GM12878 (cell line): ENCODE measurements around the gene SH2D7. TPM values are rescaled to one million over a fixed set of nuclear protein-coding genes. Genes with fewer than 3 reads are reported as not detected.

Experiments
- ATAC-seq: fragments of 200-7000 bp; cut with Tn5 transposase; 3 replicates; pipeline ENCODE4 v1.9.1; 2020; ENCODE audit warnings: mild to moderate bottlenecking, moderate library complexity
- BruUV-seq: library from RNA; stranded (reverse); fragments of 400-500 nt; replicated peaks from 2 replicates; lab custom pipeline; 2021; lab: Mats Ljungman, UMichigan
- CTCF ChIA-PET: fragments of 300-600 bp; sonication (Branson Sonifier 250); formaldehyde crosslinking; extraction: SDS; loops from one replicate; lab custom pipeline; 2021; ENCODE audit warnings: inconsistent platforms; lab: Yijun Ruan, JAX
- POLR2A ChIA-PET: fragments of 350-600 bp; formaldehyde crosslinking; extraction: SDS; loops from one replicate; lab custom pipeline; 2021; ENCODE audit warnings: inconsistent platforms; lab: Charles Lee
- RAD21 ChIA-PET: fragments of 300-600 bp; sonication (Branson Sonifier 250); formaldehyde crosslinking; loops from one replicate; lab custom pipeline; 2023; ENCODE audit warnings: antibody characterized with exemption; ENCODE audit not compliant: unreplicated experiment; lab: Charles Lee
- SMC1A ChIA-PET: fragments of 300-600 bp; sonication (Branson Sonifier 250); formaldehyde crosslinking; loops from one replicate; lab custom pipeline; 2023; ENCODE audit not compliant: unreplicated experiment, uncharacterized antibody; lab: Charles Lee
- DNase-seq: peaks from one replicate; pipeline ENCODE4 v3.0.0-alpha.2; 2011; ENCODE audit warnings: low read depth, low spot score
- FAIRE-seq: peaks from 3 replicates; lab custom pipeline; 2011; peaks lifted over from hg19 to GRCh38; lab: Jason Lieb, UNC
- H2AFZ ChIP-seq: 2 replicates; pipeline ENCODE4 v1.6.0; 2011; ENCODE audit warnings: low read depth, low read length, control low read depth; ENCODE audit not compliant: control insufficient read depth
- H3K27ac ChIP-seq: 2 replicates; pipeline ENCODE4 v1.5.1; 2011; ENCODE audit warnings: control low read depth; ENCODE audit not compliant: control insufficient read depth, insufficient read depth
- H3K27me3 ChIP-seq, 2 experiments: replicated peaks in 1 of 2; 2 replicates each; pipeline versions ENCODE4 v1.6.0 to v1.6.1; 2011; ENCODE audit warnings: low read length in 1 of 2; ENCODE audit not compliant: control insufficient read depth in 2 of 2, insufficient read depth in 2 of 2
- H3K36me3 ChIP-seq, 2 experiments: 2 replicates each; pipeline ENCODE4 v1.5.1; 2011; ENCODE audit warnings: low read length in 1 of 2; ENCODE audit not compliant: control insufficient read depth in 2 of 2, insufficient read depth in 2 of 2
- H3K4me1 ChIP-seq: 2 replicates; pipeline ENCODE4 v1.6.1; 2011; ENCODE audit warnings: mild to moderate bottlenecking, low read length, moderate library complexity, mixed read lengths; ENCODE audit not compliant: control insufficient read depth, insufficient read depth
- H3K4me2 ChIP-seq: 2 replicates; pipeline ENCODE4 v1.6.0; 2011; ENCODE audit warnings: control low read depth; ENCODE audit not compliant: control insufficient read depth, insufficient read depth
- H3K4me3 ChIP-seq: fragments of 200-600 bp; sonication (generic); 2 replicates; pipeline ENCODE4 v1.5.1; 2016
- H3K79me2 ChIP-seq: 2 replicates; pipeline ENCODE4 v1.6.0; 2011; ENCODE audit warnings: low read length; ENCODE audit not compliant: control insufficient read depth, insufficient read depth
- H3K9ac ChIP-seq: 2 replicates; pipeline ENCODE4 v1.8.0; 2011; ENCODE audit warnings: low read length, control low read depth, mixed read lengths; ENCODE audit not compliant: control insufficient read depth, insufficient read depth
- H3K9me3 ChIP-seq: replicated peaks from 3 replicates; pipeline ENCODE4 v1.5.1; 2011; ENCODE audit warnings: mild to moderate bottlenecking, low read length; ENCODE audit not compliant: control insufficient read depth, insufficient read depth
- H4K20me1 ChIP-seq: 2 replicates; pipeline ENCODE4 v1.6.0; 2011; ENCODE audit not compliant: control insufficient read depth, insufficient read depth
- ATF7 ChIP-seq: fragments of 450-650 bp; IDR thresholded peaks from 2 replicates; pipeline ENCODE4 v1.6.1; 2016; ENCODE audit warnings: low read depth, mild to moderate bottlenecking
- BHLHE40 ChIP-seq, 2 experiments: fragments of 450-650 bp in 1 of 2; IDR thresholded peaks; 2 replicates each; pipeline ENCODE4 v1.6.1; 2011 to 2017; ENCODE audit warnings: low read depth in 2 of 2, borderline replicate concordance in 1 of 2, improper control_type of control experiment in 1 of 2, low read length in 1 of 2, mild to moderate bottlenecking in 1 of 2
- CBFB ChIP-seq: IDR thresholded peaks from 2 replicates; pipeline ENCODE4 v1.6.1; 2016; ENCODE audit warnings: antibody characterized with exemption, low read depth
- CBX5 ChIP-seq: sonication (generic); IDR thresholded peaks from 2 replicates; pipeline ENCODE4 v1.6.1; 2016; ENCODE audit warnings: low read depth, moderate library complexity, mild to moderate bottlenecking, inconsistent platforms
- EED ChIP-seq: sonication (generic); IDR thresholded peaks from 2 replicates; pipeline ENCODE4 v1.6.1; 2016; ENCODE audit warnings: antibody characterized with exemption, low read depth
- GABPA ChIP-seq: IDR thresholded peaks from 2 replicates; pipeline ENCODE4 v1.6.1; 2014; ENCODE audit warnings: antibody characterized with exemption, low read depth, mild to moderate bottlenecking, inconsistent platforms
- GATAD2B ChIP-seq: fragments of 450-650 bp; conservative IDR thresholded peaks from 2 replicates; pipeline ENCODE4 v1.6.1; 2017; ENCODE audit warnings: low read depth, mild to moderate bottlenecking, moderate library complexity
- IKZF1 ChIP-seq: fragments of 450-650 bp; conservative IDR thresholded peaks from 2 replicates; pipeline ENCODE4 v1.6.1; 2017; ENCODE audit warnings: antibody characterized with exemption, mild to moderate bottlenecking
- JUNB ChIP-seq: IDR thresholded peaks from 2 replicates; pipeline ENCODE4 v1.6.1; 2016; ENCODE audit warnings: antibody characterized with exemption, mild to moderate bottlenecking
- NFYB ChIP-seq: IDR thresholded peaks from 2 replicates; pipeline ENCODE4 v1.6.1; 2011; ENCODE audit warnings: low read depth, mild to moderate bottlenecking, low read length, improper control_type of control experiment, moderate library complexity; ENCODE audit not compliant: insufficient read depth
- PKNOX1 ChIP-seq: fragments of 450-650 bp; IDR thresholded peaks from 2 replicates; pipeline ENCODE4 v1.6.1; 2016; ENCODE audit warnings: mild to moderate bottlenecking
- POU2F2 ChIP-seq: IDR thresholded peaks from 3 replicates; pipeline ENCODE4 v1.6.1; 2011; ENCODE audit warnings: low read depth, mild to moderate bottlenecking, low read length, borderline replicate concordance
- RUNX3 ChIP-seq: IDR thresholded peaks from 2 replicates; pipeline ENCODE4 v1.6.1; 2012; ENCODE audit warnings: low read length, inconsistent platforms
- SMC3 ChIP-seq: IDR thresholded peaks from 2 replicates; pipeline ENCODE4 v1.6.1; 2011; ENCODE audit warnings: low read length, improper control_type of control experiment, borderline replicate concordance
- TCF7 ChIP-seq: IDR thresholded peaks from 2 replicates; pipeline ENCODE4 v1.6.1; 2014; ENCODE audit warnings: antibody characterized with exemption, borderline replicate concordance
- USF1 ChIP-seq: IDR thresholded peaks from 2 replicates; pipeline ENCODE4 v1.6.1; 2011; ENCODE audit warnings: borderline replicate concordance, low read depth, mild to moderate bottlenecking, moderate library complexity, mixed read lengths, low read length; ENCODE audit not compliant: insufficient read depth; ENCODE audit errors: extremely low read length
- ZNF687 ChIP-seq: fragments of 450-650 bp; IDR thresholded peaks from 2 replicates; pipeline ENCODE4 v1.6.1; 2017; ENCODE audit warnings: mild to moderate bottlenecking, moderate library complexity
- WGBS: methylation state at CpG from one replicate; pipeline ENCODE4 v1.1.6; 2016; ENCODE audit warnings: low lambda C conversion rate; ENCODE audit not compliant: insufficient replicate concordance, insufficient coverage; ENCODE audit errors: missing lambda C conversion rate; 5-methylcytosine and 5-hydroxymethylcytosine counted together
- in situ Hi-C: fragments of 300-500 bp; cut with MboI; formaldehyde crosslinking; loops from 9 replicates; pipeline ENCODE4 v1.14.3; 2018; ENCODE audit warnings: mixed read lengths
- intact Hi-C: fragments of 100-400 bp; cut with micrococcal nuclease; formaldehyde crosslinking; loops from one replicate; pipeline ENCODE4 v1.14.2; 2022; ENCODE audit not compliant: unreplicated experiment
- polyA plus RNA-seq, 11 experiments: library from polyadenylated mRNA; depleted of rRNA in 4 of 11; unstranded in 6 of 11; stranded (reverse) in 5 of 11; fragments of >200 nt; fragmentation: Nextera tagmentation in 4 of 11; fragmentation: Illumina TruSeq in 1 of 11; extraction: Ambion mirVana in 4 of 11; extraction: Trizol in 1 of 11; gene quantifications; 1 replicate in 1 of 11; 2 replicates in 10 of 11; pipeline versions ENCODE4 v1.2.1 to v1.2.3, GENCODE V29; 2011 to 2016; ENCODE audit warnings: inconsistent platforms in 2 of 11, missing spikeins in 2 of 11, low read depth in 1 of 11
- total RNA-seq, 4 experiments: library from RNA; depleted of rRNA in 3 of 4; stranded (reverse); fragments of >200 nt in 3 of 4; fragmentation: Illumina TruSeq in 1 of 4; extraction: Trizol in 1 of 4; gene quantifications; 2 replicates each; pipeline versions ENCODE4 v1.2.1 to v1.2.3, GENCODE V29; 2013 to 2021

Gene SH2D7
- total and polyA plus RNA-seq, 10 of the 15 experiments (the other 5 are each of a cell fraction or from before 2014, with no cell fraction given) = 0.04 to 0.06 TPM; not detected in 8

GRCh38 chr15:78103406-78104118 lies 11.2 kb downstream of the SH2D7 start:
- CTCF ChIA-PET = interaction anchor here (0.9 to 14.0 kb wide), 11 partner anchors 10 to 192 kb away, joined by 3 to 327 read pairs (median 4); partner anchors contain the start of gene TBC1D2B
- SMC1A ChIA-PET = interaction anchor here (0.7 to 13.4 kb wide), 14 partner anchors 9 to 144 kb away, joined by 3 to 184 read pairs (median 4); partner anchors contain the start of gene TBC1D2B
- Histone ChIP-seq H3K4me3 (no peak overlapping the region), H3K27me3 (no peaks in the 10 kb centered on the region), H3K4me1 (peaks cover 29% of the 10 kb centered on the region), H3K27ac (peak overlapping the region; percentile 59), H4K20me1 (no peaks in the 10 kb centered on the region), H3K9me3 (no peaks in the 10 kb centered on the region), H2AFZ (peak overlapping the region; percentile 33), H3K36me3 (no peaks in the 10 kb centered on the region), H3K9ac (peak overlapping the region; percentile 39; the same call in 1 of the 2 replicates), H3K79me2 (no peaks in the 10 kb centered on the region), H3K4me2 (peak overlapping the region; percentile 36; the same call in 1 of the 2 replicates)
- POLR2A ChIA-PET = interaction anchor here (0.8 to 1.0 kb wide), 3 partner anchors 32 to 334 kb away, joined by 3 read pairs; partner anchors contain the start of gene IREB2
- RAD21 ChIA-PET = interaction anchor here (0.6 to 4.6 kb wide), 9 partner anchors 35 to 145 kb away, joined by 3 to 32 read pairs (median 5); no protein-coding TSS in a partner anchor
- in situ Hi-C loops = no loop called here
- no TSS peak for BruUV-seq
- intact Hi-C loops = no loop called here
- 51% methylated on average over 11 of the region's 12 CpGs for WGBS
- FAIRE-seq = peak; percentile 92
- DNase-seq = peak; percentile 67
- peak; percentile 91 for ATAC-seq
- TF ChIP-seq SMC3 = peak; percentile 22; the same call in 1 of the 2 replicates
- no peak for TF ChIP-seq CBFB
- TF ChIP-seq ATF7 = peak; percentile 98
- peak; percentile 90 for TF ChIP-seq EED
- TF ChIP-seq IKZF1 = peak; percentile 88
- TF ChIP-seq GATAD2B = no peak
- peak; percentile 29; the same call in 1 of the 2 replicates for TF ChIP-seq PKNOX1
- TF ChIP-seq USF1 = no peak
- TF ChIP-seq GABPA = no peak
- TF ChIP-seq CBX5 = no peak
- no peak for TF ChIP-seq TCF7
- TF ChIP-seq JUNB = peak; percentile 26; the same call in 1 of the 2 replicates
- TF ChIP-seq NFYB = no peak
- TF ChIP-seq ZNF687 = peak; percentile 91
- TF ChIP-seq POU2F2 = peak; percentile 8; the same call in 1 of the 3 replicates
- peak in 1 of 2 experiments; percentile 45; a peak in 1 of 4 replicates for TF ChIP-seq BHLHE40 (IDR thresholded peaks at IDR 0.05; ENCODE audit: borderline replicate concordance in 1 of 2, low read depth in 2 of 2, low read length in 1 of 2)
- peak; percentile 90 for TF ChIP-seq RUNX3
